Measurements from ENCODE around the gene NOS1. TPM values are rescaled to one million over a fixed set of nuclear protein-coding genes. Genes with fewer than 3 reads are reported as not detected.

NOS1 gene
- total and polyA plus RNA-seq, 5 experiments from 2014 or later = not detected

DNA sequence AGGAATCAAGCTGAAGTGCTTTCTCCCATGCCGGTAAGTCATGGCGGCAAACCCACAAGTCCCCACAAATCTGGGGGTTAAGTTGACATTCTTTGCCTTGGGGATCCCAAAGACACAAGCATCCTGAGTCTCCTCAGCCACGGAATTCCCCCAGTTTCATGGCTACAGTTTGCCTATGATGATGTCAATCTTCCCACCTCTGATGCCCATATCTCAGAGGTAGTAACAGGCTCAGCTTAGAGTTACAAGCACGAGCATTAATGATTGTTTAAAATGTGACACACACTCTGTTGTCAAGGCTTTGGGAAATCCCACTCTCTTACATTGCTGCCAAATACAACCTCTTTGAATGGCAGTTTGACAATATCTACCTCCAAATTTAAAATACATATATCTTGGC, 22.3 kb downstream of the NOS1 start:
- peaks cover 0 to 8% (median 0%) of the 10 kb centered on the region in 3 donors for H3K36me3 Mint-ChIP-seq
- H3K27ac Mint-ChIP-seq = peak overlapping the region in 1 of 10 donors; percentile 15
- POLR2A ChIA-PET = no interaction called here
- H3K4me1 Mint-ChIP-seq = no peaks in the 10 kb centered on the region
- H3K4me3 Mint-ChIP-seq = no peak overlapping the region
- peaks cover 18 to 42% (median 22%) of the 10 kb centered on the region in 5 donors for H3K27me3 Mint-ChIP-seq
- H3K9me3 Mint-ChIP-seq = peaks cover 3 to 25% (median 9%) of the 10 kb centered on the region in 9 donors
- ATAC-seq = no peak
- DNase-seq = no peak

DNA sequence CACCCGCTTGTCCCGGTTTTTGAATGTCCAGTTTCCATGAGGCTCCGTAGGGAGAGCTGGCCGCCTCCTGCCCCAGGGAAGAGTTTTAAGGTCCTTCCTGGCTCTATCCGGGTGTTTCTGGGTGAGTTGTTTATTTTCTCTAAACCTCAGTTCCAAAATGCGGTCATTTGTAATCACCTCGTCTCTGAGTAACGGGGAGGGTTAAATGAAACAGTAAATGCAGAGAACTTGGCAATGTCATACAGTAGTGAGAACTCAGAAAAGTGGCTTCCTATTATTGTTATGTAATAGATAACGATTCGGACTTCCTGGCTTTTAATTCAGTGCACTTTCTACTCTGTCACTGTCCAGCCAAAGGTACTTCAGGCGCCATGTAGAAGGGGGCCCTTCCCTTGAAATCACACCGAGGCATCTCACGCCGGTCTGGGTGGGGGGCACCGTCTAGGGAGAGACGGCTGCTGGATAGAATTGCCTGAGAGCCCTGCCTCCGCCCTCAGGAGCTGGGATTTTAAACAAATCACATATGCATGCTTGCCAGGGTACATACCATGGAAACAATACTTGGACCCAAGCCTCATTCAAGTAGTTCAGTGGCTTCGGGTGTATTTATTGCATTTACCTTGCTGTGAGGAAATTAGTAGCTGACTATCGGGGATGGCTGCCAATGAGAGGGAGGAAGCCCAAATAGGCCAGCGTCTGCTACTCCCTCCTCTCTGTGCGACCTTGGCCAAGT, 26.4 kb downstream of the NOS1 start:
- POLR2A ChIA-PET = no interaction called here
- Mint-ChIP-seq H3K36me3 (no peaks in the 10 kb centered on the region), H3K9me3 (peaks cover 0 to 6% (median 0%) of the 10 kb centered on the region in 9 donors), H3K4me3 (no peak overlapping the region), H3K4me1 (no peaks in the 10 kb centered on the region), H3K27ac (peak overlapping the region in 1 of 10 donors; percentile 38), H3K27me3 (peaks cover 13 to 53% (median 33%) of the 10 kb centered on the region in 5 donors)
- no peak for DNase-seq
- no peak for ATAC-seq

DNA sequence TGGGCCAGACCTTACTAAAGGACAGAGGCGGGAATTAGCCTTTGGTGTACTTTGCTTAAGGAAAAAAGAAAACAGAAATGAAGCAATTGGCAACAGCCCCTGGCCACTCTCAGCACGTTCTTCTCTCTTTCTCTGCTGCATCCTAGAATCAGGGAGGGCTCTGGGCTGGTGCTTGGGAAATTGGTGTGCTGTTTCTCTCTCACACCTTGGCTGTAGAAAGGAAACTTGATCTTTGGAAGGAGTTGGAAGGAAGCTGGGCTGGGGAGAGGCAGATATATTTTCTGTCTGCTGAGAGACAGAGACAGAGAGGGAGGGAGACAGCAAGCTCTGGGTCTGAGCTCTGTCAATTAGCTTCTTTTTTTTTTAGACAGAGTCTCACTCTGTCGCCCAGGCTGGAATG, 27.4 kb downstream of the NOS1 start:
- Mint-ChIP-seq H3K9me3 (peaks cover 0 to 6% (median 0%) of the 10 kb centered on the region in 9 donors), H3K27ac (peak overlapping the region in 1 of 10 donors; percentile 66), H3K4me3 (no peak overlapping the region), H3K27me3 (peaks cover 11 to 55% (median 34%) of the 10 kb centered on the region in 5 donors), H3K4me1 (no peaks in the 10 kb centered on the region), H3K36me3 (no peaks in the 10 kb centered on the region)
- ATAC-seq (no peak), DNase-seq (no peak)
- POLR2A ChIA-PET = no interaction called here

- DNase-seq (no peak), ATAC-seq (no peak)
- H3K4me1 Mint-ChIP-seq = no peaks in the 10 kb centered on the region
- POLR2A ChIA-PET = no interaction called here
- H3K4me3 Mint-ChIP-seq = no peak overlapping the region
- no peak overlapping the region for H3K27ac Mint-ChIP-seq
- no peaks in the 10 kb centered on the region for H3K36me3 Mint-ChIP-seq
- peaks cover 0 to 6% (median 0%) of the 10 kb centered on the region in 9 donors for H3K9me3 Mint-ChIP-seq
- H3K27me3 Mint-ChIP-seq = peaks cover 16 to 58% (median 38%) of the 10 kb centered on the region in 5 donors
Measured at GRCh38 chr12:117333331-117333881, 28.0 kb downstream of the NOS1 start.

DNA sequence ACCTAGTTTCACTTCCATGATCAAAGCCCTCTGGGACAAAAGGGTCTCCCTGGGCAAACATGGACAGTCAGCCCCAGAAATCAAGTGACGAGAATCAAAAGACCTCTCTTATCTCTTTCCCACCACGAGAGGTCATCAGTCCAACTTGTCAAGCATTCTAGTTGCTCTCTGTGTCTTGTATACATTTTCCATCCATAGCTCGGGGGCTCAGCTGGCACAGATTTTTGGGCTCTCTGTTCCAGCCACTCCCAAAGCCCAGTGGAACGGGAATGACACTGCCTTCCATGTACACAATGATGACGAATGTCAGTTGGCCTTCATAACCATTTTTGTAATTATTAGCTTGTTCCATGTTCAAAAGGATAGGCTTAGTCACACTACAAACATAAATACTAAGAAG, 29.7 kb downstream of the NOS1 start:
- no peak overlapping the region for H3K4me3 Mint-ChIP-seq
- H3K27ac Mint-ChIP-seq = no peak overlapping the region
- no peaks in the 10 kb centered on the region for H3K4me1 Mint-ChIP-seq
- no peak for DNase-seq
- H3K36me3 Mint-ChIP-seq = no peaks in the 10 kb centered on the region
- POLR2A ChIA-PET = no interaction called here
- peaks cover 0 to 7% (median 0%) of the 10 kb centered on the region in 9 donors for H3K9me3 Mint-ChIP-seq
- H3K27me3 Mint-ChIP-seq = peaks cover 14 to 62% (median 42%) of the 10 kb centered on the region in 5 donors
- no peak for ATAC-seq

GRCh38 chr12:117330441-117331113, 30.8 kb downstream of the NOS1 start:
- DNase-seq = no peak
- POLR2A ChIA-PET = no interaction called here
- Mint-ChIP-seq H3K27me3 (peaks cover 14 to 63% (median 41%) of the 10 kb centered on the region in 5 donors), H3K27ac (no peak overlapping the region), H3K36me3 (no peaks in the 10 kb centered on the region), H3K4me1 (no peaks in the 10 kb centered on the region), H3K9me3 (peaks cover 0 to 7% (median 0%) of the 10 kb centered on the region in 9 donors), H3K4me3 (no peak overlapping the region)
- no peak for ATAC-seq

DNA sequence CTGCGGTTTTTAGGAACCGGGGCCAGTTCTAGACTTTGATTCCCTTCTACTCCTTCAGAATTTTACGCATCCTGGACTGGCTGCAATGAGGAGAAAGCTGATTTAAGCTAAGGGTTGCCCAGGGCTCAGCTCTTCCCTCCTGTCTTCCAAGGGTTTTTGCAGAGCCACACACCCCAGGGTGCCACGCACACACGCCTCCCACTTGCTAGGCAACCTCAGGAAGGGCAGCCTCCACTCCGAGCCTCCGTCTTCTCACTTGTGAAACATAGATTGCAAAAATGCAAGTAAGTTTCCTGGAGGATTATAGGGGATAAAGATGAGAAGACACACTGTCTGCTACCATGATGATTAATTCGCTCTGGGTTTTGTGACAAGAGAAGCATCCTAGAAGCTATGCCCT, 31.7 kb downstream of the NOS1 start:
- DNase-seq (no peak), ATAC-seq (no peak)
- H3K4me1 Mint-ChIP-seq = no peaks in the 10 kb centered on the region
- H3K4me3 Mint-ChIP-seq = no peak overlapping the region
- H3K27me3 Mint-ChIP-seq = peaks cover 12 to 68% (median 42%) of the 10 kb centered on the region in 5 donors
- POLR2A ChIA-PET = no interaction called here
- no peak overlapping the region for H3K27ac Mint-ChIP-seq
- H3K9me3 Mint-ChIP-seq = peaks cover 0 to 12% (median 0%) of the 10 kb centered on the region in 9 donors
- H3K36me3 Mint-ChIP-seq = no peaks in the 10 kb centered on the region

DNA sequence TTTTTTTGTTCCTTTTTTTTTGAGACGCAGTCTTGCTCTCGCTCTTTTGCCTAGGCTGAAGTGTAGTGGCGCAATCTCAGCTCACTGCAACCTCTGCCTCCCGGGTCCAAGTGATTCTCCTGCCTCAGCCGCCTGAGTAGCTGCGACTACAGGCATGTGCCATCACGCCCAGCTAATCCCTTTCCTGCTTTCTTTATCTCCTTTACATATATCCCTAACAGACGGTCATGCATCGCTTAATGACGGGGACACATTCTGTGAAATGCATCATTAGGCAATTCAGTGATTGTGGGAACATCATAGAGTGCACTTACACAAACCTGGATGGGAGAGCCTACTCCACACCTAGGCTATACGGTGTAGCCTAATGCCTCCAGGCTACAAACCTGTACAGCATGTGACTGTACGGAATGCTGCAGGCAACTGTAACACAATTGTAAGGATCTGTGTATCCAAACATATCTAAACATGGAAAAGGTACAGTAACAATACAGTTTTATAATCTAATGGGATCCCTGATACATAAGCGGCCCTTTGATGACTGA, 32.8 kb downstream of the NOS1 start:
- Mint-ChIP-seq H3K36me3 (no peaks in the 10 kb centered on the region), H3K27me3 (peaks cover 8 to 62% (median 35%) of the 10 kb centered on the region in 5 donors), H3K27ac (peak overlapping the region in 1 of 10 donors; percentile 53), H3K4me1 (no peaks in the 10 kb centered on the region), H3K4me3 (no peak overlapping the region), H3K9me3 (peaks cover 0 to 12% (median 0%) of the 10 kb centered on the region in 9 donors)
- no peak for ATAC-seq
- POLR2A ChIA-PET = no interaction called here
- DNase-seq = no peak

- Mint-ChIP-seq H3K27me3 (peaks cover 0 to 32% (median 15%) of the 10 kb centered on the region in 5 donors), H3K4me3 (no peak overlapping the region), H3K36me3 (peaks cover 0 to 2% (median 0%) of the 10 kb centered on the region in 3 donors), H3K9me3 (peaks cover 0 to 8% (median 1%) of the 10 kb centered on the region in 9 donors), H3K4me1 (no peaks in the 10 kb centered on the region), H3K27ac (no peak overlapping the region)
- no peak for ATAC-seq
- no peak for DNase-seq
- POLR2A ChIA-PET = no interaction called here
Measured at GRCh38 chr12:117322428-117322827, 39.0 kb downstream of the NOS1 start.

GRCh38 chr12:117321572-117321971, 39.9 kb downstream of the NOS1 start:
- H3K4me1 Mint-ChIP-seq = no peaks in the 10 kb centered on the region
- ATAC-seq = no peak
- H3K4me3 Mint-ChIP-seq = no peak overlapping the region
- no peak overlapping the region for H3K27ac Mint-ChIP-seq
- peaks cover 0 to 13% (median 7%) of the 10 kb centered on the region in 9 donors for H3K9me3 Mint-ChIP-seq
- H3K27me3 Mint-ChIP-seq = peaks cover 0 to 34% (median 11%) of the 10 kb centered on the region in 5 donors
- DNase-seq = no peak
- peaks cover 0 to 2% (median 0%) of the 10 kb centered on the region in 3 donors for H3K36me3 Mint-ChIP-seq
- POLR2A ChIA-PET = no interaction called here

GRCh38 chr12:117318591-117318990, 42.8 kb downstream of the NOS1 start:
- Mint-ChIP-seq H3K4me1 (no peaks in the 10 kb centered on the region), H3K4me3 (no peak overlapping the region), H3K27me3 (peaks cover 0 to 32% (median 5%) of the 10 kb centered on the region in 5 donors), H3K9me3 (peaks cover 3 to 23% (median 14%) of the 10 kb centered on the region in 9 donors), H3K27ac (no peak overlapping the region), H3K36me3 (peaks cover 0 to 5% (median 2%) of the 10 kb centered on the region in 3 donors)
- DNase-seq = no peak
- no peak for ATAC-seq
- POLR2A ChIA-PET = no interaction called here

GRCh38 chr12:117316336-117316735, 45.1 kb downstream of the NOS1 start:
- H3K27ac Mint-ChIP-seq = no peak overlapping the region
- ATAC-seq (no peak), DNase-seq (no peak)
- H3K27me3 Mint-ChIP-seq = peaks cover 3 to 33% (median 8%) of the 10 kb centered on the region in 5 donors
- no peaks in the 10 kb centered on the region for H3K4me1 Mint-ChIP-seq
- peaks cover 0 to 5% (median 0%) of the 10 kb centered on the region in 3 donors for H3K36me3 Mint-ChIP-seq
- peaks cover 6 to 23% (median 17%) of the 10 kb centered on the region in 9 donors for H3K9me3 Mint-ChIP-seq
- POLR2A ChIA-PET = no interaction called here
- H3K4me3 Mint-ChIP-seq = no peak overlapping the region

- no peak for ATAC-seq
- Mint-ChIP-seq H3K4me3 (no peak overlapping the region), H3K4me1 (no peaks in the 10 kb centered on the region), H3K27me3 (peaks cover 3 to 29% (median 6%) of the 10 kb centered on the region in 5 donors), H3K36me3 (peaks cover 0 to 5% (median 0%) of the 10 kb centered on the region in 3 donors), H3K9me3 (peaks cover 6 to 23% (median 11%) of the 10 kb centered on the region in 9 donors), H3K27ac (no peak overlapping the region)
- no peak for DNase-seq
- POLR2A ChIA-PET = no interaction called here
Measured at GRCh38 chr12:117313926-117314325, 47.5 kb downstream of the NOS1 start.
